ENCODE data around the gene CIRBP. TPM values are rescaled to one million over a fixed set of nuclear protein-coding genes. Genes with fewer than 3 reads are reported as not detected.

Gene CIRBP
- total RNA-seq, 3 donors from 2014 or later (not counting 1 experiment from before 2014, with no cell fraction given), result 410 to 454 (median 440) TPM

DNA sequence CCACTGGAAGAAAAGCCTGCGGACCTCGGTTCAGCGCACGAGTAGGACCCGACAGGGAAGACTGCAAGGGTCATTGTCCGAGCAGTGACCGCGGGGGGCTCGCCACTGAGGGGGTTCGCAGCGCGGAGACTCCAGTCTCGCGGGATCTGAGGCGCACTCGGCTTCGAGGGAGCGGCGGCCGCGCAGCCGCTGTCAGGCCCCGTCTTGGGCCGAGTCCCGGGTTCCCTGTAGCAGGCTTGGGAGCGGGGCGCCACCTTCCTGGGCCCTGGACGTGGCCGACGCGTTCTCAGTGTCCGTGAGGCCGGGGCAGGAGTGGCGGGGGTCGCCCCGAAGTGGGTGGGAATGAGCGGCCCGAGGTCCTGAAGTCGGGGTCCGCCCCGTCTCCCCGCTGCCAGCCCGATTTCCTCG, 5.7 kb downstream of the CIRBP start:
- H3K27ac ChIP-seq (ENCODE audit: low read length), result peak overlapping the region; percentile 80
- peak overlapping the region; percentile 83 for H3K4me3 Mint-ChIP-seq
- WGBS (ENCODE audit: insufficient coverage), result 59% methylated on average over 44 of the region's 44 CpGs
- peaks cover 54% of the 10 kb centered on the region for H3K36me3 ChIP-seq (ENCODE audit: control insufficient read depth, insufficient read depth, low read length)
- H3K27me3 Mint-ChIP-seq (ENCODE audit: low read depth in 2 of 2), result no peaks in the 10 kb centered on the region
- H3K4me1 ChIP-seq (ENCODE audit: control insufficient read depth, insufficient read depth, low read length), result peaks cover 69% of the 10 kb centered on the region
- H3K4me3 ChIP-seq (ENCODE audit: low read length), result peak overlapping the region; percentile 23
- intact Hi-C loops (cut with micrococcal nuclease), result loop anchor here (10.0 kb wide), 1 partner anchor 220 kb away; the partner anchor contains the start of genes PCSK4 and REEP6
- DNase-seq (no peak), ATAC-seq (no peak)
- H3K9me3 Mint-ChIP-seq, result no peaks in the 10 kb centered on the region
- TF ChIP-seq, protein P1, sequence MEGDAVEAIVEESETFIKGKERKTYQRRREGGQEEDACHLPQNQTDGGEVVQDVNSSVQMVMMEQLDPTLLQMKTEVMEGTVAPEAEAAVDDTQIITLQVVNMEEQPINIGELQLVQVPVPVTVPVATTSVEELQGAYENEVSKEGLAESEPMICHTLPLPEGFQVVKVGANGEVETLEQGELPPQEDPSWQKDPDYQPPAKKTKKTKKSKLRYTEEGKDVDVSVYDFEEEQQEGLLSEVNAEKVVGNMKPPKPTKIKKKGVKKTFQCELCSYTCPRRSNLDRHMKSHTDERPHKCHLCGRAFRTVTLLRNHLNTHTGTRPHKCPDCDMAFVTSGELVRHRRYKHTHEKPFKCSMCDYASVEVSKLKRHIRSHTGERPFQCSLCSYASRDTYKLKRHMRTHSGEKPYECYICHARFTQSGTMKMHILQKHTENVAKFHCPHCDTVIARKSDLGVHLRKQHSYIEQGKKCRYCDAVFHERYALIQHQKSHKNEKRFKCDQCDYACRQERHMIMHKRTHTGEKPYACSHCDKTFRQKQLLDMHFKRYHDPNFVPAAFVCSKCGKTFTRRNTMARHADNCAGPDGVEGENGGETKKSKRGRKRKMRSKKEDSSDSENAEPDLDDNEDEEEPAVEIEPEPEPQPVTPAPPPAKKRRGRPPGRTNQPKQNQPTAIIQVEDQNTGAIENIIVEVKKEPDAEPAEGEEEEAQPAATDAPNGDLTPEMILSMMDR (IDR thresholded peaks at IDR 0.05), result no peak
- no peaks in the 10 kb centered on the region for H3K9me3 ChIP-seq (ENCODE audit: control insufficient read depth, insufficient read depth, low read length)
- H3K27ac Mint-ChIP-seq, result peak overlapping the region; percentile 91 to 93
- peaks cover 40 to 57% of the 10 kb centered on the region in 2 donors for H3K4me1 Mint-ChIP-seq
- no peaks in the 10 kb centered on the region for H3K27me3 ChIP-seq (ENCODE audit: control insufficient read depth, insufficient read depth, low read length)
- peaks cover 7% of the 10 kb centered on the region for H3K36me3 Mint-ChIP-seq

DNA sequence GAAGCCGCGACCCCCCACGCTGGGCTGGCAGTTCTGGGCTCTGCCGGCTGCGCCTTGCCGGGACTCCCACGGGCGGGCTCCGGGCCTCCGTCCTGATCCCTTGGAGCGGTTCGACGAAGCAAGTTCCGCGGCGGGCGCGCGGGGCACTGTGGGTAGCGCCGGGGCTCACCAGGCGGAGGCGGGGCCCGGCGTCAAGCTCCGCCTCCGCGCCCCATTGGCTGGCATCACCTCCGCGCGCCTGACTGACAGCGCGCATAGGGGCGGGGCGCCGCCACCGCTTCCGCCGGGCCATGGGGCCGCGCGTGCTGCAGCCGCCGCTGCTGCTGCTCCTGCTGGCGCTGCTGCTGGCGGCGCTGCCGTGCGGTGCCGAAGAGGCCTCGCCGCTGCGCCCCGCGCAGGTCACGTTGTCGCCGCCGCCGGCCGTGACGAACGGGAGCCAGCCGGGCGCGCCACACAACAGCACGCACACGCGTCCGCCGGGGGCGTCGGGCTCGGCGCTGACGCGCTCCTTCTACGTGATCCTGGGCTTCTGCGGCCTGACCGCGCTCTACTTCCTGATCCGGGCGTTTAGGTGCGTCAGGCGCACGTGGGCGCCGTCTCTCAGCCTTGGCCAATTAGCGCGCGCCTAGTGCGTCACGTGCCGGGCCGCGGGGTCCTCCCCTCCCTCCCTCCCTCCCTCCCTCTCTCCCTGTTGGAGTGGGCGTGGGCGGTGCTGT, 6.3 kb downstream of the CIRBP start, which contains the start of gene FAM174C:
TSS of gene FAM174C (plus strand) at position 271 of the 716 bp plus-strand sequence. CDS start at position 291, 20 bp downstream.
- peaks cover 65% of the 10 kb centered on the region for H3K4me1 ChIP-seq (ENCODE audit: control insufficient read depth, insufficient read depth, low read length)
- Mint-ChIP-seq H3K27me3 (ENCODE audit: low read depth in 2 of 2) (no peaks in the 10 kb centered on the region), H3K4me3 (peak within 1 kb of the TSS; percentile 83), H3K36me3 (peaks cover 7% of the 10 kb centered on the region), H3K4me1 (peaks cover 40 to 57% of the 10 kb centered on the region in 2 donors), H3K9me3 (no peaks in the 10 kb centered on the region), H3K27ac (peak within 1 kb of the TSS; percentile 91 to 93)
- no peaks in the 10 kb centered on the region for H3K9me3 ChIP-seq (ENCODE audit: control insufficient read depth, insufficient read depth, low read length)
- WGBS (ENCODE audit: insufficient coverage), result under 1% methylated on average over 90 of the region's 98 CpGs
- intact Hi-C loops (cut with micrococcal nuclease), result loop anchor here (10.0 kb wide), 1 partner anchor 219 kb away; the partner anchor contains the start of genes PCSK4 and REEP6
- TF ChIP-seq, protein P1 (IDR thresholded peaks at IDR 0.05), result no peak
- H3K36me3 ChIP-seq (ENCODE audit: control insufficient read depth, insufficient read depth, low read length), result peaks cover 51% of the 10 kb centered on the region
- peak within 1 kb of the TSS; percentile 65 for H3K4me3 ChIP-seq (ENCODE audit: low read length)
- DNase-seq (peak; percentile 94 to 98), ATAC-seq (peak; percentile 82 to 95 (median 85))
- H3K27ac ChIP-seq (ENCODE audit: low read length), result peak within 1 kb of the TSS; percentile 91
- no peaks in the 10 kb centered on the region for H3K27me3 ChIP-seq (ENCODE audit: control insufficient read depth, insufficient read depth, low read length)

DNA sequence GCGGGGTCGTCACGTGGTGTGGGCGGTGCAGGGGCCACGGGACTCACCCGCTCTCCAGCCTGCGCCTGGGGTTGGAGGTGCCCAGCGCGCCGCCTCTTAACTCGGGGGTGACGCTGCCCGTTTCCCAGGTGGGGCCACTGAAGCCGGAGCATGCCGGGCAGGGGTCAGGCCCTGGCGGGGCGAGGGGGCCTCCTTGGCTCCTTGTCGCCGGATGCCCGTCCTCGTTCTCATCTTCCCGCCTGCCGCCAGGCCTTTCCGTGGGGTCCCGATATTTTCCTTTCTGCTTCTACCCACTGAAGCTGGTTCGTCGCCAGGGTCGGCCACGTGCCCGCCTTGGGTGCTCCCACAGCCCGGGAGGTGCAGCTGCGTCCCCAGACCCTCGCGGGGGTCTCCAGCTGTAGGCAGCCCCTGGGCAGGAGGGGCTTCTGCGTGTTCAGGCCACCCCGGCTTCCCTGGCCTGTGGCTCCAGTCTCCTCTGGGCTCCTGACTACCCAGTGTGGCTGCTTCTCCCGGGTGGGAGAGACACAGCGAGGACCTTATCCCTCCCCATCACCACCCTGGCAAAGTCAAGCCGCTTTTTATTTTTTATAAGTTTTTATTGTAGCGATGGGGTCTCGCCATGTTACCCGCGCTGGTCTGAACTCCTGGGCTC, 7.0 kb downstream of the CIRBP start:
- intact Hi-C loops (cut with micrococcal nuclease), result loop anchor here (10.0 kb wide), 1 partner anchor 219 kb away; the partner anchor contains the start of genes PCSK4 and REEP6
- Histone ChIP-seq H3K4me1 (ENCODE audit: control insufficient read depth, insufficient read depth, low read length) (peaks cover 58% of the 10 kb centered on the region), H3K4me3 (ENCODE audit: low read length) (peak overlapping the region; percentile 65), H3K36me3 (ENCODE audit: control insufficient read depth, insufficient read depth, low read length) (peaks cover 44% of the 10 kb centered on the region), H3K9me3 (ENCODE audit: control insufficient read depth, insufficient read depth, low read length) (no peaks in the 10 kb centered on the region), H3K27me3 (ENCODE audit: control insufficient read depth, insufficient read depth, low read length) (no peaks in the 10 kb centered on the region), H3K27ac (ENCODE audit: low read length) (peak overlapping the region; percentile 91)
- TF ChIP-seq, protein P1 (IDR thresholded peaks at IDR 0.05), result no peak
- no peaks in the 10 kb centered on the region for H3K27me3 Mint-ChIP-seq (ENCODE audit: low read depth in 2 of 2)
- peak overlapping the region; percentile 78 for H3K4me3 Mint-ChIP-seq
- H3K36me3 Mint-ChIP-seq, result peaks cover 7% of the 10 kb centered on the region
- no peaks in the 10 kb centered on the region for H3K9me3 Mint-ChIP-seq
- peak overlapping the region; percentile 91 to 93 for H3K27ac Mint-ChIP-seq
- H3K4me1 Mint-ChIP-seq, result peaks cover 33 to 53% of the 10 kb centered on the region in 2 donors
- DNase-seq (no peak), ATAC-seq (no peak)
- WGBS (ENCODE audit: insufficient coverage), result 7% methylated on average over 41 of the region's 43 CpGs
